ACHN (cell line): ENCODE measurements around the gene RRP36.
"Not testable (repeated sequence)": the region's sequence is repeated elsewhere in the genome, so short reads cannot be mapped to it uniquely, and the experiment has no call there.

Experiments used
- DNase-seq: peaks from one replicate; pipeline ENCODE4 v3.0.0-alpha.2; 2015
- in situ Hi-C: cut with HindIII; loops from 2 replicates; pipeline ENCODE4 v1.10.0; 2017; ENCODE audit warnings: low sequenced_read_pairs, low pct_ligation_motif_present, low pct_unique_long_range_greater_than_20kb

RRP36 gene

GRCh38 chr6:43033496-43034189, 12.2 kb downstream of the RRP36 start:
- no peak for DNase-seq
- in situ Hi-C loops, result no loop called here

- in situ Hi-C loops, result no loop called here
- no peak for DNase-seq
Measured at GRCh38 chr6:43034190-43034525, 12.7 kb downstream of the RRP36 start.

DNA sequence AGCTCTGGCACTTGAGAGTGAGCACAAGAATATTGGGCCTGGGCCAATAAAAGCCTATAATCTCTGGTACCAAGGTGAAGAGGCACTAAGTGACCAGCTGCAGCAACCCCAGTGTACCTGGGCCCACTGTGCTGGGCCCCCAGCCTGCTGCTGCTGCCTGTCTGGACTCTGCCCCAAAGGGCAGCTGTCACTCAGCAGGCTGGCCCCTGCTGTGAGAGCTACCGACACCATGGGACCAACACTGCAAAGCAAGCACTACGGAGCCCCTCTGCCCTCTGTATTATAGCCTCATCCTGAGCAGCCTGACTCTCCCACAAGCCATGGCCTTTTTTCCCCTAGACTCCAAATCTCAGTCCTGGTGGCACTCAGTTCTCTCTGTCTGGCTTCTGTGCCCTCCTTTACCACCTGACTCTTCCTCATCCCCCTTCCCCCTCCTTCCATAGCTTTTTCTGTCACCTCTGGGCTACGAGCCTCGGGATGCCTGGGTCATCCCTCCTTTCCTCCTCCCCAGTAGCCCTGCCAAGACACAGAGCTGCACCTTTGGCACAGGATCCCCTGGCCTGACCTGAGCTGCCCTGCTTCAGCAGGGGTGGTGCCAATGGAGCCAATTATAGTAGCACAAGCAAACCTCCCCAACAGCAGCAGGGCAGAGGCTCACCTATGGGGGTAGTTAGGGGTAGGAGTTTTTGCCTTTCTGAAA, 14.2 kb downstream of the RRP36 start:
- in situ Hi-C loops, result no loop called here

DNA sequence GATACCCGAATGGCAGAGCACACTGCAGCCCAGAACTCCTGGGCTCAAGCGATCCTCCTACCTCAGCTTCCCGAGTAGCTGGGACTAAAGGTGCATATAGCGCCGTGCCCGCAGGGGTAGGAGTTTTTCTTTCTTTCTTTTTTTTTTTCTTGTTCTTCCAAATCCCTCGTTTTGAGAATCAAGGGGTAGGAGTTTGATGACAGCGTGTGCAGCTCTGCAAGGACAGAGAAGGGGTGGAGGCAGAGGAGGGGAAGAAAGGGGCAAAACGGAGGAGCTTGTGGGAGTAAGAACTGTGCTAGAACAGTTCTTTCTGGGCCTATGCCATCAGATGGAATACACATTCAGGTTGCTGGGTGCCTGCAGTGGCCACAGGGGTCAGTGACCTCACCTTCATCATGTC, 15.3 kb downstream of the RRP36 start:
- in situ Hi-C loops, result no loop called here
- DNase-seq, result no peak

More for the DNA sequence above, 14.2 kb downstream of the RRP36 start:
- DNase-seq, result no peak

- in situ Hi-C loops, result no loop called here
- no peak for DNase-seq
Measured at GRCh38 chr6:43037197-43037596, 15.8 kb downstream of the RRP36 start.

DNA sequence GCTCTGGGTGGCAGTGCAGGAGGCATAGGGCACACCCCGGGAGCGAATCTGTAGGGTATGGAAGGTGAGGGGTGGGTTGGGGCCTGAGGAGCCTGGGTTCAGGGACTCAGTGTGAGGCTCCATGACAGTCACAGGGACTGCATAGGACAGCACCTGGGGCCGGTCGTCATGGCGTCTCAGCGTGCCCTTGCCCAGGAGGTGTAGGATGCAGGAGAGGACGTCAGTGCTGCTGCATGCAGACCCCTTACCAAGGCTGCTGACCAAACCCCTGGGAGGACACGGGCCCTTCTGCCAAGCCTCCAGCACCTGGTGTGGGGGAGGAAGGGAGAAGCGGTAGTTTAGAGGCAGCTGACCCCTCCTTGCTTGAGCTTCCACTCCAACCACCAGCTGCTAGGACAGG, 16.3 kb downstream of the RRP36 start:
- no peak for DNase-seq
- in situ Hi-C loops, result no loop called here

- in situ Hi-C loops, result no loop called here
- no peak for DNase-seq
Measured at GRCh38 chr6:43038727-43039126, 17.3 kb downstream of the RRP36 start.

GRCh38 chr6:43040542-43041257, 19.3 kb downstream of the RRP36 start:
- DNase-seq, result no peak
- in situ Hi-C loops, result no loop called here

DNA sequence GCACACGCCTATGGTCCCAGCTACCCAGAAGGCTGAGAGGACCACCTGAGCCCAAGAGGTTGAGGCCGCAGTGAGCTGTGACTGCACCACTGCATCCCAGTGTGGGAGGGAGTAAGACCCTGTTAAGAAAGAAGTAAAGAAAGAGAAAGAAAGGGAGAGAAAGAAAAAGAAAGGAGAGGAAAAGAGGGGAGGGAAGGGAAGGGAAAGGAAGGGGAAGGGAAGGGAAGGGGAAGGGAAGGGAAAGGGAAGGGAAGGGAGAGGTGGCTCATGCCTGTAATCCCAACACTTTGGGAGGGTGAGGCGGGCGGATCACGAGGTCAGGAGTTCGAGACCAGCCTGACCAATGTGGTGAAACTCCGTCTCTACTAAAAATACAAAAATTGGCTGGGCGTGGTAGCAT, 20.1 kb downstream of the RRP36 start:
- DNase-seq, in situ Hi-C loops: not testable (repeated sequence)

- in situ Hi-C loops, result no loop called here
- no peak for DNase-seq
Measured at GRCh38 chr6:43043310-43043709, 21.9 kb downstream of the RRP36 start.

DNA sequence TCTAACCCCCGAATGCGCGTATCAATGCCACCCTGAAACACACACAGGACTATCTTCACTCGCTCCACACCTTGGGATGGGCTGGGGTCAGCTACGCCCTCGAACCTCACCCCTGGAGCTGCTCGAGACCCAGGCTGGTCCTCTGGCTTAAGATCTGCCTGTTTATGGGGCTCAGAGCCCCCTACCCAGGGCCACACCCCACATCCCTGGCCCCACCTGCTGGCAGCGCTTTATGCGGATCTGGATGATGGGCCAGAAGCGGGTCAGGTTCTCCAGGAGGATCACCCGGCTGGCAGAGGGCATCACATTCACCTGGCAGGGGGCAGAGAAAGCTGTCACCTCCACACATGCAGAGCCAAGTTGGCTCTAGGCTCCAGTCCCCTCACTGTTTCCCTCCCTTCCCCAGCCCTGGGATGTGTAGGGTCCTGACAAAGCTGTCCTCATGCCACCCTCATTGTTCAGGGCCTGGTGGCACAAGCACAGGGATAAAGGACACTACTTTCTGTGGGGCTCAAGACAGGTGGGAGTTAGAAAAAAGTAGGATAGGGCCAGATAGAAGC, 24.0 kb downstream of the RRP36 start:
- in situ Hi-C loops, result no loop called here
- no peak for DNase-seq

- in situ Hi-C loops, result no loop called here
- DNase-seq, result no peak
Measured at GRCh38 chr6:43047998-43048397, 26.6 kb downstream of the RRP36 start.

DNA sequence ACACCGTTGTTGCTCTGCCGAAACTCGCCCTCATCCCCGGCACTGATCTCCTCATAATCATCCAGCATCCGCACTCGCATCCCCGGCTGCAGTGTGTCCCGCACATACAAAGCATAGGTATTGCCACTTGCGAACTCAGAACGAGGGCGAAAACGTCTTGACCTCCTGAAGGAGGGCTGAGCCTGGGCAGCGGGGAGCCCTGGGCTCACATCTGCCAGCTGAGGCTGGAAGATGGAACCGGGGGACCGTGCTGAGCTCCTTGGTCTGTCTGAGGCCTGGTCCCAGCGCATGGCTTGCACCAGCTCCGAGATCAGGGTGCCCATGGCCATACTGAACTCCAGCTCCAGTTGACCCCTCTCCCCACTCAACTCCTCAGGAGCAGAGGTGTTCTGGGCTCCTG, 29.6 kb downstream of the RRP36 start:
- in situ Hi-C loops, result no loop called here
- DNase-seq, result no peak

DNA sequence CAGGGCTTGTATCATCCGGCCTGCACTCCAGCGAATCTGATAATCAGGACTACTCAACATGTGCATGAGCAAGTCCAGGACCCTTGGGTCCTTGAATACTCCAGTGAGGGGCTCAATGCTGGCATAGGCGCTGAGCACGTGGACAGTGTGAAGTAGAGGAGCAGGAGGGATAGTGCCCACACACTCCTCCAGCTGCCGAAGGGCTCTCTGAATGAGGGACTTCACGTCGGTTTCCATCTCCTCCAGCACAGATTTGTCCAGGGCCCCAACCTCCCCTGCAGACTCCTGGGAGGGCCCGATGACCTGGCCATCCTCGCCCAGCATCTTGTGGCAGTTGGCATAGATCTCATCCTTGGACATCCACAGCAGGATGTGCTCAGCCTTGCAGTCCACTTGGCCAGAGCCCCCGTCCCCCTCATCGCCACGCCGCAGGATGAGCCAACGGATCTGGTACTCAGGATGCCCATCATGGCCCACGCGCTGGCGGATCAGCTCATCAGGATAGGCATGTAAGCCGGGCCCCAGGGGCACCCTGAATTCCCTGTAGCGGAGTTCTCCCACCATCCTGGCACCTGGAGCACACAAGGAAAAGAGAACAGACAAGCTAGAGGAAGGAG, 30.9 kb downstream of the RRP36 start:
- in situ Hi-C loops, result no loop called here
- DNase-seq, result no peak

DNA sequence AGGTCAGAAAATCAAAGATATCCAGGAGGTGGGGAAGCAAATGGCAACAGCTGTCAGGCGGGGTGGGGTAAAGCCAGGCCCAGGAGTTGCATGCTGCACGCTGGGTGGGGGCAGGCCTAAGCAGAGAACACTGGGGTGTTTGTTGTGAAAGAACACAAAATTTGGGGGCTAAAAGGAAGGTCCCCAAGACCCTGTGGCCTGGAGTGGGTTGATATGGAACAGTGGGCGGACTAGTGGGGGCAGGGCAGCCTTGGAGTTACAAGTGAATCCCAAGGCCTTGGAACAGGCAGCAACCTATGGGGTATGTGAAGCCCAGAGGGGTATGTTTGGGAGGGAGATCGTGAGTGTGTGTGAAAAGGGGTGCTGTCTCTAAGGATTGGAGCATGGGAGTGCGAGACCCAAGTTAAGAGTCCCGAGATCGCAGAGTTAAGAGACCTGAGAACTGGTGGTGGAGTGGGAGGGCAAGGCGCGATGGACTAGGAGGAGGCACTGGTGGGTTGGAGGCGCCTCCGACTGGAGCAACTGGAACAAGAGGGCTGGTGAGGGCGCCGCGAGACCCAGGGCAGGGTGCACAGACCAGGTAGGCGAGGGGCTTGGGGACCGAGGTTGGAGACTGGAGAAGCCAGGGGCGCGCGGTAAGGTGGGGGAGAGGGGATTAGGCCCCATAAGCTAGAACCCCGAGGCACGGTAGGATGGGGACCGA, 31.6 kb downstream of the RRP36 start:
- in situ Hi-C loops, result no loop called here
- DNase-seq, result peak; percentile 26

DNA sequence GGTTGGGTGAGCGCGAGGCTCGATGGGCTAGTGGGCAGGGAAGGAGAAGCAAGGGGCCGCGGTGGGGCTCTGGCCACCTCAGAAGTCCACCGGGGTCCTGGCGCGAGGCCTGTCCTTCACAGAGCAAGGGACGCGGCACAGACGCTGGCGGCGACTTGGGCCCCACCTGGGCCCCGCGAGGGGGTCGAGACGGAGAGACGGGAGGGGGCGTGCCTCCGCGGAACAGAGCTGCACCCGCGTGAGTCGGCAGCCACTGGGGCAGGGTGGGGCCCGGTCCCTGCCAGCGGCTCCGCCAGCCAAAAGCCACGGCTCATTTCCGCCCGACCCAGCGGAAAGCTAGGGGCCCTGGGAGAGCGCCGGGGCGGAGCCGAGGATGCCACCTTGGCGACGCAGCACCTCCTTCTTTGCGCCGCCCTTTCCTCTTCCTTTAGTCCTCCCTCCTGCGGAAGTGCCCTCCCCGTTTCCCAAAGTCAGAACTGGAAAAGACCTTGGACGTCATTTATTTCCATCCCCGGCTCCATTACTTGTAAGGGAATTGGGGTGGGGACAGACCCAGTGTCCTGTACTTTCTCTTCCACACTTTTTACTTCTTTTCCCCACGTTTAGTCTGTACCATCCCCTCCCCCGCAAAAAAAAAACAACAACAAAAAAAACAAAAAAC, 32.3 kb downstream of the RRP36 start, which contains the start of gene CUL7:
CUL7 (minus strand) TSS at position 307 of the 661 bp plus-strand sequence. CDS start 1,063 bp downstream, outside the sequence.
- in situ Hi-C loops, result no loop called here
- peak; percentile 94 for DNase-seq

DNA sequence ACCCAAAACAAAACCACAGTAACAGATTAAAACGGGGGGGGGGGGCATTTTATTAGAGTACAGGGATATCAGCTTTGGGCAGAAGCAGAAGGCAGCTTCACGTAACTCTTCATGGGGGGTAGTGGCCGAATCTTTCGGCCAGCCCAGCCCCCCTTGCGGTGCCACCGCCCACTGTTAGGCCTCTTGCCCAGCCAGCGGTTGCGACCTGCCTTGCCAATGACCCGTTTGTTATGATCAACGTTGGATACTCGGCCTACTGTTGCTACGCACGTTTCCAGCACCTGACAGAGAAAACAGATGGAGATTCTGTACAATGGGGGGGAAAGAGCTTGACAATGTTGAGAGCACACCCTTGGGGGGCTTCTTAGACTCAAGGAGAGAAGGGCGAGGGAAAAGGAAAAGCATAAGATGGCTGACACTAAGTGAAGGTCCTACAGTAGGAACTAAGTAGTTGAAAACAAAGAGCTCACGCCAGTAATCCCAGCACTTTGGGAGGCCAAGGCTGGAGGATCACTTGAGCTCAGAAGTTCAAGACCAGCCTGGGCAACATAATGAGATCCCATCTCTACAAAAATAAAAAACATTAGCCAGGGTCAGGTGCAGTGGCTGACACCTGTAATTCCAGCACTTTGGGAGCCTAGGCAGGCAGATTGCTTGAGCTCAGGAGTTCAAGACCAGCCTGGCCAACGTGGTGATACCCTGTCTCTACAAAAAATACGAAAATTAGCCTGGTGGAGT, 33.0 kb downstream of the RRP36 start:
- in situ Hi-C loops, result no loop called here
- DNase-seq, result no peak
